ENCODE results near the gene TBC1D24.

- TF ChIP-seq POLR2A (IDR thresholded peaks at IDR 0.05) (no peak), CTCF (IDR thresholded peaks at IDR 0.05) (no peak)
Measured at GRCh38 chr16:2465653-2466415, 9.1 kb upstream of the TBC1D24 start.
